MCF 10A (cell line): Measurements from ENCODE around the gene ABCC2. TPM values are rescaled to one million over a fixed set of nuclear protein-coding genes. Genes with fewer than 3 reads are reported as not detected.

ENCODE experiments used
- BruUV-seq: library from RNA; stranded (reverse); fragments of 400-500 nt; replicated peaks from 2 replicates; lab custom pipeline; 2021; lab: Mats Ljungman, UMichigan
- CTCF ChIA-PET: fragments of 300-600 bp; sonication (Branson Sonifier 250); formaldehyde crosslinking; extraction: SDS; loops from one replicate; lab custom pipeline; 2021; ENCODE audit warnings: antibody characterized with exemption, inconsistent platforms; lab: Yijun Ruan, JAX
- POLR2A ChIA-PET: fragments of 300-600, 350-650 bp; sonication (Branson Sonifier 250); formaldehyde crosslinking; extraction: SDS; loops from one replicate; lab custom pipeline; 2020; ENCODE audit warnings: antibody characterized with exemption, inconsistent platforms; lab: Yijun Ruan, JAX
- DNase-seq: peaks from one replicate; pipeline ENCODE4 v3.0.0-alpha.2; 2018; ENCODE audit not compliant: unreplicated experiment
- H3K27ac Mint-ChIP-seq: one replicate; pipeline ENCODE4 v1.8.0; 2022; ENCODE audit warnings: mild to moderate bottlenecking, low read depth, mixed read lengths; ENCODE audit not compliant: unreplicated experiment
- H3K27me3 Mint-ChIP-seq: one replicate; pipeline ENCODE4 v1.8.0; 2022; ENCODE audit warnings: mixed read lengths; ENCODE audit not compliant: insufficient read depth, unreplicated experiment
- H3K36me3 Mint-ChIP-seq: one replicate; pipeline ENCODE4 v1.8.0; 2022; ENCODE audit warnings: mild to moderate bottlenecking, moderate library complexity, mixed read lengths; ENCODE audit not compliant: insufficient read depth, unreplicated experiment
- H3K4me1 Mint-ChIP-seq: one replicate; pipeline ENCODE4 v1.8.0; 2022; ENCODE audit warnings: mixed read lengths; ENCODE audit not compliant: insufficient read depth, unreplicated experiment
- H3K4me3 Mint-ChIP-seq: one replicate; pipeline ENCODE4 v1.8.0; 2022; ENCODE audit warnings: mild to moderate bottlenecking, moderate library complexity, mixed read lengths; ENCODE audit not compliant: unreplicated experiment
- H3K9me3 Mint-ChIP-seq: one replicate; pipeline ENCODE4 v1.8.0; 2022; ENCODE audit warnings: mixed read lengths; ENCODE audit not compliant: unreplicated experiment
- intact Hi-C: fragments of 100-400 bp; cut with micrococcal nuclease; formaldehyde crosslinking; loops from 2 replicates; pipeline ENCODE4 v1.14.1; 2022
- total RNA-seq: library from RNA; stranded (reverse); gene quantifications from 2 replicates; pipeline ENCODE4 v1.2.3, GENCODE V29; 2022
- TF ChIP-seq, protein P1 (sequence below): fragments of 200-600 bp; IDR thresholded peaks from one replicate; pipeline ENCODE4 v1.8.0; 2022; ENCODE audit warnings: antibody characterized with exemption, mild to moderate bottlenecking; ENCODE audit not compliant: unreplicated experiment

The ABCC2 gene
- total RNA-seq, 1 experiment from 2014 or later = 6.3 TPM

- Mint-ChIP-seq H3K4me1 (no peaks in the 10 kb centered on the region), H3K4me3 (no peak overlapping the region), H3K27ac (no peak overlapping the region), H3K9me3 (no peaks in the 10 kb centered on the region), H3K36me3 (peaks cover 6% of the 10 kb centered on the region), H3K27me3 (no peaks in the 10 kb centered on the region)
- CTCF ChIA-PET = interaction anchor here (1.1 to 1.5 kb wide), 2 partner anchors 31 to 82 kb away, joined by 3 to 4 read pairs; partner anchors contain the start of genes COX15 and CUTC
- no peak for DNase-seq
- POLR2A ChIA-PET = no interaction called here
- intact Hi-C loops = no loop called here
- TF ChIP-seq, protein P1, sequence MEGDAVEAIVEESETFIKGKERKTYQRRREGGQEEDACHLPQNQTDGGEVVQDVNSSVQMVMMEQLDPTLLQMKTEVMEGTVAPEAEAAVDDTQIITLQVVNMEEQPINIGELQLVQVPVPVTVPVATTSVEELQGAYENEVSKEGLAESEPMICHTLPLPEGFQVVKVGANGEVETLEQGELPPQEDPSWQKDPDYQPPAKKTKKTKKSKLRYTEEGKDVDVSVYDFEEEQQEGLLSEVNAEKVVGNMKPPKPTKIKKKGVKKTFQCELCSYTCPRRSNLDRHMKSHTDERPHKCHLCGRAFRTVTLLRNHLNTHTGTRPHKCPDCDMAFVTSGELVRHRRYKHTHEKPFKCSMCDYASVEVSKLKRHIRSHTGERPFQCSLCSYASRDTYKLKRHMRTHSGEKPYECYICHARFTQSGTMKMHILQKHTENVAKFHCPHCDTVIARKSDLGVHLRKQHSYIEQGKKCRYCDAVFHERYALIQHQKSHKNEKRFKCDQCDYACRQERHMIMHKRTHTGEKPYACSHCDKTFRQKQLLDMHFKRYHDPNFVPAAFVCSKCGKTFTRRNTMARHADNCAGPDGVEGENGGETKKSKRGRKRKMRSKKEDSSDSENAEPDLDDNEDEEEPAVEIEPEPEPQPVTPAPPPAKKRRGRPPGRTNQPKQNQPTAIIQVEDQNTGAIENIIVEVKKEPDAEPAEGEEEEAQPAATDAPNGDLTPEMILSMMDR = no peak
- BruUV-seq = no TSS peak
These were observed 31.7 kb downstream of the ABCC2 start for GRCh38 chr10:99814143-99814542.

GRCh38 chr10:99815621-99816020, 33.2 kb downstream of the ABCC2 start:
- H3K27me3 Mint-ChIP-seq = no peaks in the 10 kb centered on the region
- no peak overlapping the region for H3K27ac Mint-ChIP-seq
- no peak overlapping the region for H3K4me3 Mint-ChIP-seq
- peaks cover 2% of the 10 kb centered on the region for H3K36me3 Mint-ChIP-seq
- ChIA-PET POLR2A (interaction anchor here (0.7 kb wide), 1 partner anchor 39 kb away, joined by 3 read pairs; no protein-coding TSS in a partner anchor), CTCF (interaction anchor here (0.6 to 1.2 kb wide), 2 partner anchors 30 to 73 kb away, joined by 5 to 6 read pairs; no protein-coding TSS in a partner anchor)
- TF ChIP-seq, protein P1 = no peak
- BruUV-seq = no TSS peak
- H3K9me3 Mint-ChIP-seq = no peaks in the 10 kb centered on the region
- intact Hi-C loops = no loop called here
- no peak for DNase-seq
- no peaks in the 10 kb centered on the region for H3K4me1 Mint-ChIP-seq

DNA sequence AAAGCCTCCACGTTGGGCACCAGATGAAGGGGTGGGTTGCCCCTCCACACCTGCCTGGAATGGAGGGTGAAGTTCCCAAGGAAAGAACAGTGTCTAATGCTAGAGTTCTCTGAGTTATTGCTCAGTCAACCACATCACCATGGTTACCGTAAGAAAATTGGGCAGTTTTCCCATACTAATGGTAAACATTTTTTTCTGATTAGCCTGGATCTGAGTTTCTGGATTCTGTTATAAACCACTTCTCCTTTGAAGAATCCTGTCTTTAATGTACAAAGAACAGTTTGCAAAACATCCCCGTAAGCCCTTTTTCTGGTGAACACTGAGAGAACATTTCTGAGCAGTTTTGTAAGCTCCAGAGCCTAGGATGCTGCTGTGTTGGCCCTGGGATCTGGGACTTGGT, 45.5 kb downstream of the ABCC2 start:
- Mint-ChIP-seq H3K27ac (no peak overlapping the region), H3K4me3 (no peak overlapping the region), H3K9me3 (no peaks in the 10 kb centered on the region), H3K36me3 (no peaks in the 10 kb centered on the region), H3K27me3 (no peaks in the 10 kb centered on the region), H3K4me1 (no peaks in the 10 kb centered on the region)
- no peak for DNase-seq
- CTCF ChIA-PET = interaction anchor here (0.5 to 3.0 kb wide), 2 partner anchors 17 to 27 kb away, joined by 4 to 14 read pairs; no protein-coding TSS in a partner anchor
- TF ChIP-seq, protein P1 = no peak
- intact Hi-C loops = no loop called here
- POLR2A ChIA-PET = no interaction called here
- BruUV-seq = no TSS peak

GRCh38 chr10:99828464-99828863, 46.0 kb downstream of the ABCC2 start:
- CTCF ChIA-PET = interaction anchor here (0.9 to 3.0 kb wide), 2 partner anchors 17 to 217 kb away, joined by 3 to 14 read pairs; no protein-coding TSS in a partner anchor
- no peak overlapping the region for H3K4me3 Mint-ChIP-seq

More at GRCh38 chr10:99828464-99828863, 46.0 kb downstream of the ABCC2 start:
- Mint-ChIP-seq H3K36me3 (no peaks in the 10 kb centered on the region), H3K9me3 (no peaks in the 10 kb centered on the region), H3K4me1 (no peaks in the 10 kb centered on the region), H3K27ac (no peak overlapping the region), H3K27me3 (no peaks in the 10 kb centered on the region)
- POLR2A ChIA-PET = interaction anchor here (0.6 kb wide), 1 partner anchor 114 kb away, joined by 4 read pairs; no protein-coding TSS in a partner anchor
- no TSS peak for BruUV-seq
- TF ChIP-seq, protein P1 = no peak
- DNase-seq = no peak
- intact Hi-C loops = no loop called here
